ENCODE data around the gene TMC6.

The TMC6 gene

GRCh38 chr17:78110363-78111015 is 18.1 kb downstream of the TMC6 start:
- peak in 1 of 5 experiments; percentile 12 for DNase-seq

DNA sequence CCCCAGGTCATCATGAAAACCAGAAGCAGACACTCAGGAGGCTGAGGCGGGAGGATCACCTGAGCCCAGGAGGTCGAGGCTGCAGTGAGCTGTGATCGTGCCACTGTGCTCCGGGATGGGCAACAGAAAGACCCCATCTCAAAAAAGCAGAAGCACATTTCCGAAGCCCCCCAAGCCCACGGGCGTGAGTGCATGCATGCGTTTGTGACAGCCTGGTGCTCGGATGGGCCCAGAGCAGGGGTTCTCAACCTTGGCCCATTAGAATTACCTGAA is 19.1 kb downstream of the TMC6 start:
- DNase-seq = no peak

- DNase-seq = no peak
Observed at GRCh38 chr17:78108726-78109488, 19.6 kb downstream of the TMC6 start.

DNA sequence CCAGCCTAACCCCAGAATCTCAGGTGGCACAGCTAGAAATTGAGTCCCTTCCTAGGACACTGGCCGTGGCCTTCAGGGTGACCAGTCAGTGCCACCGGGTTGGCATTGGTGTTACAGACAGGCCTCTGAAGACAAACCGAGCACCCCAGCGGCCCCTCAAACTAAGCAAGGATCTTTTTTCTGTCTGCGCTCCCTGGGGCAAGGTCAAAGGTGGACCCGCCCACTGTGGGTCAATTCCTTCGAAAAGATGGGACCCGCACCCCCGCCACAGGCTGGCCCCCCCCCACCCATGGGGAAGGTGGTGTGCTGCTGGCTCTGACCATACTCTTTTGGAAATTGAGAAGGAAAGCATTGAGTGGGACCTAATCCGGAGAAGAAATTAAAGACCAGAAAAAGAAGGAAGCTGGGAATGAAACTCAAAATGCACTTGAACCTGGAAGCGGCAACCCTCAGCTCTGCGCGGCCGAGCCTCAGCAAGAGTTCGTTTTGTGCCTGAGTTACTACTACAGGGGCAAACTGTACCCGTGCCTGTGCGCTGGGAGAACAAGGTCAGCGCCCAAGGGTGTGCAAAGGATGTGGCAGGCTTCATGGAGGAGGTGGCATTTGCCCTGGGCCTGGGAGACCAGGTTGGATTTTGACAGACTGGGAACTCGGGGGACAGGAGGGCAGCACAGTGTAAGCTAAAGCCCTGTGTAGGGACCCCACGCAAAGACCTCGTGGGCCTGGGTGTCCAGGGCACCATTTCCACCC is 20.4 kb downstream of the TMC6 start:
- no peak for DNase-seq

- DNase-seq = no peak
Observed at GRCh38 chr17:78107457-78107856, 21.1 kb downstream of the TMC6 start.

GRCh38 chr17:78106211-78106610 is 22.3 kb downstream of the TMC6 start:
- DNase-seq = no peak

DNA sequence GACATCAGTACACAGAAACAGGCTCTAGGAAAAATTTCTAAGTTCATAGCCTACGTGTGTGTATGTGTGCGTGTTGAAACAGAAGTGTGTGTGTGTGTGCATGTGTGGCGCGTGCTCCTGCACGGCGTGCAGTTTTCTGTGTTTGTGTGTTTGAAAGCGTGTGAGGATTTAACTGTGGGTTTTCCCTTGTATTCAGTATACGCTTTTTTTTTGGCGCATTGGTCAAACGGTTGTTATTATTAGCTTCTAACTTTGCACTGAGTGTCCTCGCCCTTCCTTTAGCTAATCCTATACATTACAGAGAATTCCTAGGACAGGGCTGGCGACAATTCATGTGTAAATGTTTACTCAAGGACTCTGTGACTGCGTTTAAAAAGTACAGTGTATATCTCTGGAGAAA is 23.0 kb downstream of the TMC6 start:
- no peak for DNase-seq

GRCh38 chr17:78105101-78105500 is 23.5 kb downstream of the TMC6 start:
- DNase-seq = no peak

DNA sequence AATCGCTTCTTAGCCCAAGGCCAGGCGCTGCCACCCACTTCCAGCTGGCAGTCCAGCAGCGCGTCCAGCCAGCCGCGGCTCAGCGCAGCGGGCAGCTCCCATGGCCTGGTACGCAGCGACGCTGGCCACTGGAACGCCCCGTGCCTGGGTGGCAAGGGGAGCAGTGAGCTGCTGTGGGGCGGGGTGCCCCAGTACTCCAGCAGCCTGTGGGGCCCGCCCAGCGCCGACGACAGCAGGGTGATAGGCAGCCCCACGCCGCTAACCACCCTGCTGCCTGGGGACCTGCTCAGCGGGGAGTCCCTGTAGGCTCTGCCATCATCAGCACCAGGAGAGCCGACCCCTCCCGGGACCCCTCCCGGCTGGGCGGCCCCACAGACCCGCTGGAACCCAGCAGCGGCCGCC is 24.0 kb downstream of the TMC6 start:
- no peak for DNase-seq

DNA sequence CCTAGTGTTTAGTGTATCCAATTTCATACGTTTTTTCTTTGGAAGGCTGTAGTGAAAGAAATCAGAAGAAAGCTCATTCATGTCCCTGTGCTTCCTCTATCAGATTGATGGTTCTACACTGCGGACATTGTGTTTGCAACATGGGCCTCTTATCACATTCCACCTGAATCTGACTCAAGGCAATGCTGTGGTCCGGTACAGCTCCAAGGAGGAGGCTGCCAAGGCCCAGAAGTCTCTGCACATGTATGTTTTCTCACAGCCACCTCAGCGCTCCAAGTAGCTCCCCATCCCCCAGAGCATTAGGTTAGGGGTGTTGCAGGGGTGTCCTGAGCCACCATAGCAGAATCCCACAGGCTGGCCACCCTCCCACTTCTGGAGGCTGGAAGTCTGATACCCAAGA is 25.2 kb downstream of the TMC6 start:
- DNase-seq = no peak

GRCh38 chr17:78101542-78101941 is 27.0 kb downstream of the TMC6 start:
- no peak for DNase-seq

- DNase-seq = no peak
Observed at GRCh38 chr17:78101112-78101511, 27.4 kb downstream of the TMC6 start.

DNA sequence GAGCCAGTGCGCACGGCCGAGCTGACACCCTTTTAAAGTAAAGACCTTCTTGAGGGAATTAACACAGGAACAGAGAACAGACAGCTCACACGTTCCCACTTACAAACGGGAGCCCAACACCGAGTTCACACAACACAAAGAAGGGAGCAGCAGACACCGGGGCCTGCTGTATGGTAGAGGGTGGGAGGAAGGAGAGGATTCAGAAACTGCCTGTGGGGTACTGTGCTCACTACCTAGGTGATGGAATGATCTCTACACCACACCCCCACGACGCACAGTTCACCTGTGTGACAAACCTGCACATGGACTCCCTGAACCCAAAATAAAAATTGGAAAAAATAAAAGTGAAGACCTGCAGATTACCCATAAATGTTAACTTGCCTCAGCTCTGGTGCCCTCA is 32.5 kb downstream of the TMC6 start:
- DNase-seq = no peak

DNA sequence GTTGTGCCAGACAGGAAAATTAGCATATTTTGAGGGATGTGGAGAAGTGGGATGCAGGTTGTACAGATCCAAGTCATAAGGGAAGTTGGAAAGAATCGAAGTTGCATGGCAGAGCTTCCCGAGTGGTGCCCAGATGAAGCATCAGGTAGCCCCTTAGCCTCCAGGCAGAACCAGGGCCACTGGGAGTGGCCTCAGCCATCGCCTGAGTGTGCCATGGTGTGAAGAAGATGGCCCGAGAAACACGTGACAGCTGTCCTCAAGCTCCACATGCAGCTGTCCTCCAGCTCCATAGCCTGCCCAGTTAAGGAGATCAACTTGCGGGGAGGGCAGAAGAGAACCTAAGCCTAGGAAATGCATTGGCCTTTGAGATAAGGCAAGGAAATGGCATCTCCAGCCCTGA is 33.5 kb downstream of the TMC6 start:
- no peak for DNase-seq

DNA sequence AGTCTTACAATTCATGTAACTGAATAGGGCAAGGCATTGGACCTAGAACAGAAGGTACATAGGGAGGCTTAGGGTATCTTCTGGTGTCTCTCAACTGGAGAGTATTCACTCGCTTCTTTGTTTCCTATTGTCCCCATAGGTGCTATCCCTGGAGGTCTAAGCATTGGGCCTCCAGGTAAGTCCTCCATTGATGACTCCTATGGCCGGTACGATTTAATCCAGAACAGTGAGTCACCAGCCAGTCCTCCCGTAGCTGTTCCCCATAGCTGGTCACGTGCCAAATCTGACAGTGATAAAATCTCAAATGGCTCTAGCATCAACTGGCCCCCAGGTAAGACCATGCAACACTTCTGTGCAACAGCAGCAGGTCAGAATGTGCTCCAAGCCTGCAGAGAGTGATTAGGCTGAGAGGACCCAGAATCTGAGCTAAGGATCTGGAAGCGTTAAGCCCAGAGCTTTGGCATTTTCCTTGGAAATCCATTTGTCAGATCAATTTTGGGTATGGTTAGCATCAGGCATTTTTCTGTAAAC is 35.7 kb downstream of the TMC6 start:
- no peak for DNase-seq

DNA sequence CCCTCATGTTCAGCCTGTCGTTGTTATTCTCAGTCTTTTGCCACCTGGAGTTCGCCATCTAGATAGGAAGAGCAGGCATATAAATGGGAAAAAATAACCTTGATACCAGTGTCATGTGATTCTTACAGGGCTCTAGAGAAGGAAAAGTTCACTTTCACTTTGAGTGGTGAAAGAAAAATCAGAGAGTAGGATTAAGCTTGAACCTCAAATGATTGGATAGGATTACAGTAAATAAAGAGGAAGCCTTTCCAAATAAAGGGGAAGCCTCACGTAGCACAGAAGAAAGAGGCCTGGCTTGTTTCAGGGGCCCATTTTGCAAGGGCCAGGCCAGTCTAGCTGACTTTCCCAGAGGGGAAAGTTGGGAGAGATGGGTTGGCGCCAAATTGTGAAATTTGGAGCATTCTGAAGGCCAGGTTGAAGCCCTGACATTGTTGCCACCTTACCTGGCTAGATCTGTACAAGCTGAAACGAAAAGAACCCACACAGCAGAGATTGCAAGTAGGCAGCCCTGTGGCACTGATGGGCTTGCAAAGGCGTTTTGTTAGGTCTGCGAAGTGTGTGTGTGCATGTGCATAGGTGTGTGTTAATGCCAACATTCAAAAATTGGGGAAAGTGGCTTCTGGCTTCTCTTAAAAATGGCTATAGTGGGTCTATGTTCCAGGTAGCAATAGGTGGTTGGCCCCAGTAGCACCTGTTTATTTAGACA is 38.8 kb downstream of the TMC6 start:
- no peak for DNase-seq

DNA sequence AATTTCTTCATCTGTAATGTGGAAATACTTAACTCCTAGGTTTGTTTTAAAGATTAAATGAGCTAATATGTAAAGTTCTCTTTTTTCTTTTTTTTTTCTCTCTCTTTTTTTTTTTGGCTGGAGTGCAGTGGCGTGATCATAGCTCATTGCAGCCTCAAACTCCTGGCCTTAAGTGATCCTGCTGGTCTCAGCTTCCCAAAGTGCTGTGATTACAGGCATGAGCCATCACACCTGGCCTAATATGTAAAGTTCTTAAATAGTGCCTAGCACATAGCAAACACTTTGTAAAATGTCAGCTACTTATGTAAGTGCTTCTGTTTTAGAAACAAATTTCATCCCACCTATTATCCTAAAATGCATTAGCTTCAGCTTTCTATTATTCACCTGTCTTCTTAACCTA is 40.0 kb downstream of the TMC6 start:
- DNase-seq = no peak

- DNase-seq = no peak
Observed at GRCh38 chr17:78086740-78087139, 41.8 kb downstream of the TMC6 start.

DNA sequence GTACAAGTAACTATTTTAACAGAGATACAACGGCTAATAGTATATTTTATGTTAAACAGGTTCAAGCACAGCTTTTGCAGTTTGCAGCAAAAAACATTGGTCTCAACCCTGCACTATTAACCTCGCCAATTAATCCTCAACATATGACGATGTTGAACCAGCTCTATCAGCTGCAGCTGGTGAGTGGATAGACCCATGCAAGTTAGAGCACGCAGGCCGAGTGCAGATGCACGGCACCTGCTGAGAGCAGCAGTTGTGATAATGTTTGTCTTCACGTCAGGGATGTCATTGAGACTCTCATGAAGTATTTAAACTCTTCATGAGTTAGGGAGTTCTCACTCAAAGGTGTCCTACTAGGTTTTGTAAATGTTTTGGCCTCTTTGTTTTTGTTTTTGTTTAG is 45.6 kb downstream of the TMC6 start:
- no peak for DNase-seq

DNA sequence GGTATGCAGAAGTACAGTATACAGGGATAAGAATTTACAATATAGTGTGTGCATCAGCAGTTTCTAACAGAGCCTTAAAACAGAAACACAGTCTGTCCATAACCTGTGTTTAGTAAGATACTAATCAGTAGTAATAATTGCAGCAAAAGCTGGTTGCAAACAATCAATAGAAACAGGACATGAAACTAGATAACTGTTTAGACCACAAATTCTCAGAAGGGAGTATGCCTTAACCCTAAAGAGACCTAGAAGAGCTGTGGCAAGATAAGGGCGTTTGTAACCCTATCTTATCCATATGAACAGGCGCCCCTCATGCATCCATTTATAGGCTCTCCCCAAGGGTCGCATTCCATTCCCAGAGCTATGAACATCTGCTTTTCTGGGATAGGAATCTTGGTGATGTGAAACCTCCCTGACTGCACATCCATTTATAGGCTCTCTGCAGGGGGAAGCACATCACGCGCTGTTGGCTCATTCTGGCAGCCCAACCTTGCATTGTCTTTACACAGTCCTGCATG is 46.1 kb downstream of the TMC6 start:
- DNase-seq = peak in 1 of 5 experiments; percentile 33

DNA sequence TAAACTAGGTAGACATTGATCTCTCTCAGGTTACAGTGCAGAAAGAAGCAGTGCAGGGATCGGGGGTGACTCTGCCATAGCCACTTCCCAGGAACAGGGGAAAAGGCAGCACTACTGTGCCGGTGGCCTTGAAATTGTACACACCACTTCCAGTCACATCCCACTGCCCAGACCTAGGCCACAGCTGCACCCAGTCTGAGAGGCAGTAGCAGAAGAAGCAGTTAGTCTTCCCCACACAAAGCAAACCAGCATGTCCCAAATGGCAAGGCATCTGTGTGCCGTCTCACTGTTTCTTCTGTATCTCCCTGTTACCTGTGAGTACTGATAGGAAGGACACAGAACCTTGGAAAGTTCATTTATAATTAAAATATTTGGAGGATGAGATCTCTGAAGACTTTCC is 47.0 kb downstream of the TMC6 start:
- no peak for DNase-seq

DNA sequence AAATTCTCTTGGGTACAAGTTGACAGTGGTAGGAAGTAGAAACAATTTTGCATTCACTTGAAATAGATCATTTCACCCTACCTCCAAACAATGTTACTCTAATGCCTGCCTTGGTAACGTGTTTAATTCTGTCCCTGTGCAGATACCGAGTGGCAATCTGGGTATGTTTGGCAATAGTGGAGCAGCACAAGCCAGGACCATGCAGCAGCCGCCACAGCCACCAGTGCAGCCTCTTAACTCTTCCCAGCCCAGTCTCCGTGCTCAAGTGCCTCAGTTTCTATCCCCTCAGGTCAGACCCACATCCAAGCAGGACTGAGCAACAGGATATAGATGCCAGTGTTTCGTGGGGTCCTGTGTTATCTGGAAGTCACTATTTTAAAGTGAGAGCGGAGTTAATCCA is 49.3 kb downstream of the TMC6 start:
- DNase-seq = no peak

DNA sequence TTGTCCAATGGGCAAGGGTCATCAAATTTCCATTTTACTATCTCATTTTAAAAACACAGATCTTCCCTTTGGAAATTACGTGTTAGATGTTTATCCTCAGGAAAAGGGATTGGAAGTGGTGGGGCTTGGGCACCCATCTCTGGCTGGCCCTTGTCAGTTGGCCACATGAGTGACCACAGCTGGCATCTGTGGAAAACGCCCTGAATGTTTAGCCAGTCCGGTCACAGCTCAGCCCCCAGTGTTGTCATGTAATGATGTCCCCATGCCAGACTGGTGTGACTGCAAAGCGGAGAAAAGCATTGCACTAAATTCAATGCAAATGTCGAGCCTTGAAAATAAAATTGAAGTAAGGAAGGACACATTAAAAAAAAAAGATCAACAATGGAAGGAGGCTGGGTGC is 53.0 kb downstream of the TMC6 start:
- DNase-seq = no peak
